Measurements from ENCODE around the gene ATP1A2.

Gene ATP1A2

DNA sequence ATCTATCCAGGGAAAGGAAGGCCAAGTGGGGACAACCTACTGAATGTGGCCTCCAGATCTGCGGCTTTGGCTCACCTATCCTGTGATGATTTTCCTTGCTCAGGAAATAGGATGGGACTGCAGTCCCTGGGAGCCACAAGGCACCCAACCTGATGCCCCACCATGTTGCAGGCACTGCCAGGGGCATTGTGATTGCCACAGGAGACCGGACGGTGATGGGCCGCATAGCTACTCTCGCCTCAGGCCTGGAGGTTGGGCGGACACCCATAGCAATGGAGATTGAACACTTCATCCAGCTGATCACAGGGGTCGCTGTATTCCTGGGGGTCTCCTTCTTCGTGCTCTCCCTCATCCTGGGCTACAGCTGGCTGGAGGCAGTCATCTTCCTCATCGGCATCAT is 11.8 kb downstream of the ATP1A2 start:
- no peak for TF ChIP-seq TAF1 (IDR thresholded peaks at IDR 0.05; ENCODE audit: borderline replicate concordance, insufficient read depth, low read length)
- no peak for TF ChIP-seq FOXP2 (optimal IDR thresholded peaks at IDR 0.05; ENCODE audit: borderline replicate concordance, extremely low read depth, extremely low read length, insufficient read depth)
- TF ChIP-seq, protein P1, sequence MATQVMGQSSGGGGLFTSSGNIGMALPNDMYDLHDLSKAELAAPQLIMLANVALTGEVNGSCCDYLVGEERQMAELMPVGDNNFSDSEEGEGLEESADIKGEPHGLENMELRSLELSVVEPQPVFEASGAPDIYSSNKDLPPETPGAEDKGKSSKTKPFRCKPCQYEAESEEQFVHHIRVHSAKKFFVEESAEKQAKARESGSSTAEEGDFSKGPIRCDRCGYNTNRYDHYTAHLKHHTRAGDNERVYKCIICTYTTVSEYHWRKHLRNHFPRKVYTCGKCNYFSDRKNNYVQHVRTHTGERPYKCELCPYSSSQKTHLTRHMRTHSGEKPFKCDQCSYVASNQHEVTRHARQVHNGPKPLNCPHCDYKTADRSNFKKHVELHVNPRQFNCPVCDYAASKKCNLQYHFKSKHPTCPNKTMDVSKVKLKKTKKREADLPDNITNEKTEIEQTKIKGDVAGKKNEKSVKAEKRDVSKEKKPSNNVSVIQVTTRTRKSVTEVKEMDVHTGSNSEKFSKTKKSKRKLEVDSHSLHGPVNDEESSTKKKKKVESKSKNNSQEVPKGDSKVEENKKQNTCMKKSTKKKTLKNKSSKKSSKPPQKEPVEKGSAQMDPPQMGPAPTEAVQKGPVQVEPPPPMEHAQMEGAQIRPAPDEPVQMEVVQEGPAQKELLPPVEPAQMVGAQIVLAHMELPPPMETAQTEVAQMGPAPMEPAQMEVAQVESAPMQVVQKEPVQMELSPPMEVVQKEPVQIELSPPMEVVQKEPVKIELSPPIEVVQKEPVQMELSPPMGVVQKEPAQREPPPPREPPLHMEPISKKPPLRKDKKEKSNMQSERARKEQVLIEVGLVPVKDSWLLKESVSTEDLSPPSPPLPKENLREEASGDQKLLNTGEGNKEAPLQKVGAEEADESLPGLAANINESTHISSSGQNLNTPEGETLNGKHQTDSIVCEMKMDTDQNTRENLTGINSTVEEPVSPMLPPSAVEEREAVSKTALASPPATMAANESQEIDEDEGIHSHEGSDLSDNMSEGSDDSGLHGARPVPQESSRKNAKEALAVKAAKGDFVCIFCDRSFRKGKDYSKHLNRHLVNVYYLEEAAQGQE (IDR thresholded peaks at IDR 0.05; ENCODE audit: insufficient read depth in 1 of 2, low read depth in 2 of 2, low read length in 2 of 2): no peak
- TF ChIP-seq SIN3A (IDR thresholded peaks at IDR 0.05; ENCODE audit: borderline replicate concordance, insufficient read depth, low read length): no peak
- no peak for TF ChIP-seq POLR2AphosphoS5 (IDR thresholded peaks at IDR 0.05; ENCODE audit: low read depth, low read length)

DNA sequence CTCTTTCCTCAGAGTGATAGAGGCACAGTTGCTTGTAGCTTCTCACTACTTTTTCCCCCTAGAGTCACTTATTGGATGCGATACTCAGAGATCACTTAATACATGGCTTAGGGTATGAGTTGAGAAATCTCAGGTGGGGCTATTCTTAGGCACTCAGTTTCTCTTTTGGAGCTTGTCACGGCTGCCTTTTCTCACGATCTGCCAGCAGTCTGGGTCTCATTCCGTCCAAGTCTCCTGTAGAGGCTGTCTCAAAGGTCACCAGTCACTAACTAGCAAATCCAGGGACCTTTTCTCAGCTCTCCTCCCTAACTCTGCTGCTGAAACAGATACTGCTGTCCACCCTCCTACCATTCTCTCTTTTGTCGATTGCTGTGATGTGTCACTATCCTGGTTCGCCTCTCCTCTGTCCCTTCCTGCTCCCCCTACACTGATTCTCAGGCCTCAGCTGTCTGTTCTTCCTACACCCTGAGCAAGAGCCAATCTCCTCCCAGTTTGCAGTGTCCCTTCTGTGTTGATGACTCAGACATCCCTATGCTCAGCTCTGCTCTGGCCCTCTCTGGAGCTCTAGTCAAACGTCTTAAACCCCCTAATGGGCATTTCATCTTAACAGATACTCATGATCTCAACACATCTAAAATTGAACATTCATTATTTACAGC is 12.4 kb downstream of the ATP1A2 start:
- TF ChIP-seq SIN3A (IDR thresholded peaks at IDR 0.05; ENCODE audit: borderline replicate concordance, insufficient read depth, low read length): no peak
- no peak for TF ChIP-seq FOXP2 (optimal IDR thresholded peaks at IDR 0.05; ENCODE audit: borderline replicate concordance, extremely low read depth, extremely low read length, insufficient read depth)
- TF ChIP-seq, protein P1 (IDR thresholded peaks at IDR 0.05; ENCODE audit: insufficient read depth in 1 of 2, low read depth in 2 of 2, low read length in 2 of 2): no peak
- TF ChIP-seq POLR2AphosphoS5 (IDR thresholded peaks at IDR 0.05; ENCODE audit: low read depth, low read length): no peak
- TF ChIP-seq TAF1 (IDR thresholded peaks at IDR 0.05; ENCODE audit: borderline replicate concordance, insufficient read depth, low read length): no peak

DNA sequence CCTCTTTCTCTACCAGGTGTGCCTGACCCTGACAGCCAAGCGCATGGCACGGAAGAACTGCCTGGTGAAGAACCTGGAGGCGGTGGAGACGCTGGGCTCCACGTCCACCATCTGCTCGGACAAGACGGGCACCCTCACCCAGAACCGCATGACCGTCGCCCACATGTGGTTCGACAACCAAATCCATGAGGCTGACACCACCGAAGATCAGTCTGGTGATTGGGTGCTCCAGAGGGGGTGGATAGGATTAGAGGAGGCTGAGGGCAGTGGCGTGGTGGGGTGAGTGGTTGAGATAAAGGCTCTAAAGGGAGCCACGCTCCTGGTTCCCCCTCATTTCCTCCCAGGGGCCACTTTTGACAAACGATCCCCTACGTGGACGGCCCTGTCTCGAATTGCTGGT is 13.1 kb downstream of the ATP1A2 start:
- TF ChIP-seq SIN3A (IDR thresholded peaks at IDR 0.05; ENCODE audit: borderline replicate concordance, insufficient read depth, low read length): no peak
- TF ChIP-seq FOXP2 (optimal IDR thresholded peaks at IDR 0.05; ENCODE audit: borderline replicate concordance, extremely low read depth, extremely low read length, insufficient read depth): no peak
- TF ChIP-seq TAF1 (IDR thresholded peaks at IDR 0.05; ENCODE audit: borderline replicate concordance, insufficient read depth, low read length): no peak
- TF ChIP-seq, protein P1 (IDR thresholded peaks at IDR 0.05; ENCODE audit: insufficient read depth in 1 of 2, low read depth in 2 of 2, low read length in 2 of 2): no peak
- TF ChIP-seq POLR2AphosphoS5 (IDR thresholded peaks at IDR 0.05; ENCODE audit: low read depth, low read length): no peak

DNA sequence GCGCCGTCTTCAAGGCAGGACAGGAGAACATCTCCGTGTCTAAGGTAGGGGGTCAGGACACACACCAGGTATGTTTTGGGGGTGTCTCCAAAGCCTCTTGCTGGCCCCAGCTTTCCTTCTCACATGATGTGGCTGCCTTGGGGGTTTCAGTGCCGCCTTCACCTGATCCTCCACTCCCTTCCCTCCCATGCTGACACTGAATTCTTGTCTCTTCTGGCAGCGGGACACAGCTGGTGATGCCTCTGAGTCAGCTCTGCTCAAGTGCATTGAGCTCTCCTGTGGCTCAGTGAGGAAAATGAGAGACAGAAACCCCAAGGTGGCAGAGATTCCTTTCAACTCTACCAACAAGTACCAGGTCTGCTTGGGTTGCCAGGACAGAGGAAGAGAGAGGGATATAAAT is 13.5 kb downstream of the ATP1A2 start:
- TF ChIP-seq FOXP2 (optimal IDR thresholded peaks at IDR 0.05; ENCODE audit: borderline replicate concordance, extremely low read depth, extremely low read length, insufficient read depth): no peak
- TF ChIP-seq SIN3A (IDR thresholded peaks at IDR 0.05; ENCODE audit: borderline replicate concordance, insufficient read depth, low read length): no peak
- TF ChIP-seq, protein P1 (IDR thresholded peaks at IDR 0.05; ENCODE audit: insufficient read depth in 1 of 2, low read depth in 2 of 2, low read length in 2 of 2): no peak
- no peak for TF ChIP-seq POLR2AphosphoS5 (IDR thresholded peaks at IDR 0.05; ENCODE audit: low read depth, low read length)
- TF ChIP-seq TAF1 (IDR thresholded peaks at IDR 0.05; ENCODE audit: borderline replicate concordance, insufficient read depth, low read length): no peak
